ENCODE measurements around the gene PDLIM5.
"Not testable (repeated sequence)": the region's sequence is repeated elsewhere in the genome, so short reads cannot be mapped to it uniquely, and the experiment has no call there.

PDLIM5 gene

DNA sequence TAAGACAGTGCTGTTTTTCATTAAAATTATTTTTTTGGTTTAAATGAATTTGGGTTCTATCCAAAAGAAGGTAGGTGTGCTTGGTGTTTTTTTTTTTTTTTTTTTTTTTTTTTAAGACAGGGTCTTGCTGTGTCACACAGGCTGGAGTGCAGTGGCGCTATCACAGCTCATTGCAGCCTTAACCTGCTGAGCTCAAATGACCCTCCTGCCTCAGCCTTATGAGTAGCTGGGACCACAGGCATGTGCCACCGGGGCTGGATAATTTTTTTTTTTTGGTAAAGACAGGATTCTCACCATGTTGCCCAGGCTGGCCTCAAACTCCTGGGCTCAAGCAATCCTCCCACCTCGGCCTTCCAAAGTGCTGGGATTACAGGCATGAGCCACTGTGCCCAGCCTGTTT, 27.1 kb downstream of the PDLIM5 start:
- not testable (repeated sequence) for H4K91ac ChIP-seq (ENCODE audit: low read length); H2BK5ac ChIP-seq (ENCODE audit: low read depth, low read length, poor library complexity, severe bottlenecking); H3K14ac ChIP-seq (ENCODE audit: low read length in 2 of 2); H3K23ac ChIP-seq (ENCODE audit: low read length in 2 of 2); H3K36me3 ChIP-seq (ENCODE audit: control insufficient read depth in 1 of 2, insufficient read depth in 2 of 2, low read depth in 1 of 2, low read length in 2 of 2); H3K4ac ChIP-seq (ENCODE audit: low read depth in 1 of 2, low read length in 2 of 2); H3K9ac ChIP-seq (ENCODE audit: low read length); H4K8ac ChIP-seq (ENCODE audit: low read length); H3K4me2 ChIP-seq (ENCODE audit: low read length, poor library complexity, severe bottlenecking); H3K9me3 ChIP-seq (ENCODE audit: control insufficient read depth, low read length); H2AFZ ChIP-seq (ENCODE audit: low read depth, low read length); DNase-seq; H3K18ac ChIP-seq (ENCODE audit: low read depth in 1 of 2, low read length in 2 of 2); H3K27me3 ChIP-seq (ENCODE audit: control insufficient read depth in 1 of 2, insufficient read depth in 1 of 2, low read length in 2 of 2); H3K4me3 ChIP-seq (ENCODE audit: insufficient read depth in 1 of 2, low read depth in 1 of 2, low read length in 2 of 2); H2BK15ac ChIP-seq (ENCODE audit: low read depth, poor library complexity, severe bottlenecking); H2BK12ac ChIP-seq (ENCODE audit: low read length in 2 of 2); H3K27ac ChIP-seq (ENCODE audit: low read length, poor library complexity, severe bottlenecking); H2AK5ac ChIP-seq (ENCODE audit: low read length, severe bottlenecking); H2BK120ac ChIP-seq (ENCODE audit: low read depth, low read length); H3K4me1 ChIP-seq (ENCODE audit: control insufficient read depth, insufficient read depth, low read depth, low read length)
- H3K79me1 ChIP-seq (replicated peaks; ENCODE audit: low read length, poor library complexity, severe bottlenecking), result peaks cover 15% of the 10 kb centered on the region
- 84% methylated on average over 3 of the region's 3 CpGs for WGBS

- no peak overlapping the region for H3K4ac ChIP-seq (ENCODE audit: low read depth in 1 of 2, low read length in 2 of 2)
- no peak overlapping the region for H3K4me3 ChIP-seq (ENCODE audit: insufficient read depth in 1 of 2, low read depth in 1 of 2, low read length in 2 of 2)
- H3K18ac ChIP-seq (ENCODE audit: low read depth in 1 of 2, low read length in 2 of 2), result no peak overlapping the region
- peaks cover 13% of the 10 kb centered on the region for H3K79me1 ChIP-seq (replicated peaks; ENCODE audit: low read length, poor library complexity, severe bottlenecking)
- no peak overlapping the region for H3K27ac ChIP-seq (ENCODE audit: low read length, poor library complexity, severe bottlenecking)
- H3K9me3 ChIP-seq (ENCODE audit: control insufficient read depth, low read length), result no peaks in the 10 kb centered on the region
- no peak overlapping the region for H2AFZ ChIP-seq (ENCODE audit: low read depth, low read length)
- WGBS, result 73% methylated on average over 2 of the region's 5 CpGs
- H2AK5ac ChIP-seq (ENCODE audit: low read length, severe bottlenecking), result no peak overlapping the region
- peak overlapping the region; percentile 20 for H3K9ac ChIP-seq (ENCODE audit: low read length)
- DNase-seq, result no peak
- no peaks in the 10 kb centered on the region for H3K36me3 ChIP-seq (ENCODE audit: control insufficient read depth in 1 of 2, insufficient read depth in 2 of 2, low read depth in 1 of 2, low read length in 2 of 2)
- H3K23ac ChIP-seq (ENCODE audit: low read length in 2 of 2), result no peak overlapping the region
- no peak overlapping the region for H4K8ac ChIP-seq (ENCODE audit: low read length)
- peaks cover 5% of the 10 kb centered on the region for H3K4me1 ChIP-seq (ENCODE audit: control insufficient read depth, insufficient read depth, low read depth, low read length)
- no peaks in the 10 kb centered on the region for H3K27me3 ChIP-seq (ENCODE audit: control insufficient read depth in 1 of 2, insufficient read depth in 1 of 2, low read length in 2 of 2)
- no peak overlapping the region for H3K14ac ChIP-seq (ENCODE audit: low read length in 2 of 2)
- H2BK15ac ChIP-seq (ENCODE audit: low read depth, poor library complexity, severe bottlenecking), result no peak overlapping the region
- no peak overlapping the region for H4K91ac ChIP-seq (ENCODE audit: low read length)
- H2BK12ac ChIP-seq (ENCODE audit: low read length in 2 of 2), result no peak overlapping the region
- no peak overlapping the region for H2BK5ac ChIP-seq (ENCODE audit: low read depth, low read length, poor library complexity, severe bottlenecking)
- no peak overlapping the region for H2BK120ac ChIP-seq (ENCODE audit: low read depth, low read length)
- H3K4me2 ChIP-seq (ENCODE audit: low read length, poor library complexity, severe bottlenecking), result no peak overlapping the region
Observed at GRCh38 chr4:94479358-94480141, 27.8 kb downstream of the PDLIM5 start.

DNA sequence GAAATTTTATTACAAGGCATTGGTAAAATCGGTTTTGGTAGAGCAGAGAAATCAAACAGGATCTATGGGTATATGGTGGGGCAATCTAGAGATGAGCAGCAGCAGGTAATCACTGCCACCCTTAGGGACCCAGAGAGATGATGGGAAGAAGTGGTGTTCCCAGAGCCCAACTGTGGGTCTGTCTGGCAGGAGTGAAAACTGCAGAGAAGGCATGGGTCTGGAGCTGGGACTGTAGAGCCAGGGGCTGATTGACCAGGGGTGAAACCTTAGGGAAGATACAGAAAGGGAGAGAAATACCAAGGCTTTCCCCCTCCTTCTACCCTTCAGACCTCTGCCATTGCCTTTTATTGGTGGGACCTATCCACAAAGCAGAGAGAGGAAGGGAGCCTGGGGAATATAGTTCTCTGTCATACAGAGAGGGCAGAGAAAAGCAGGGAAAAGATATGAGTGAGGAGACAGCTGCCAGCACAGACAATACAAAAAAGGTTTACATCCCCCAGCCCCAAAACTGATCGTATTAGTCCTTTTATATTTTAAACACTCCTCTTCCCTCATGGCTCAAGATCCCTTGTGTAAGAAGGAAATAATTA, 28.7 kb downstream of the PDLIM5 start:
- H3K27ac ChIP-seq (ENCODE audit: low read length, poor library complexity, severe bottlenecking), result no peak overlapping the region
- no peaks in the 10 kb centered on the region for H3K27me3 ChIP-seq (ENCODE audit: control insufficient read depth in 1 of 2, insufficient read depth in 1 of 2, low read length in 2 of 2)
- peak overlapping the region; percentile 21 to 56 for H3K18ac ChIP-seq (ENCODE audit: low read depth in 1 of 2, low read length in 2 of 2)
- no peak overlapping the region for H3K23ac ChIP-seq (ENCODE audit: low read length in 2 of 2)
- H2BK12ac ChIP-seq (ENCODE audit: low read length in 2 of 2), result no peak overlapping the region
- no peak overlapping the region for H3K4me3 ChIP-seq (ENCODE audit: insufficient read depth in 1 of 2, low read depth in 1 of 2, low read length in 2 of 2)
- H2BK5ac ChIP-seq (ENCODE audit: low read depth, low read length, poor library complexity, severe bottlenecking), result no peak overlapping the region
- WGBS, result 94% methylated on average over 1 of the region's 2 CpGs
- H3K36me3 ChIP-seq (ENCODE audit: control insufficient read depth in 1 of 2, insufficient read depth in 2 of 2, low read depth in 1 of 2, low read length in 2 of 2), result no peaks in the 10 kb centered on the region
- H3K9me3 ChIP-seq (ENCODE audit: control insufficient read depth, low read length), result no peaks in the 10 kb centered on the region
- H2AFZ ChIP-seq (ENCODE audit: low read depth, low read length), result no peak overlapping the region
- peak overlapping the region in 1 of 2 experiments; percentile 59 for H3K14ac ChIP-seq (ENCODE audit: low read length in 2 of 2)
- H3K9ac ChIP-seq (ENCODE audit: low read length), result no peak overlapping the region
- H3K4me1 ChIP-seq (ENCODE audit: control insufficient read depth, insufficient read depth, low read depth, low read length), result peaks cover 5% of the 10 kb centered on the region
- peak overlapping the region; percentile 66 for H2AK5ac ChIP-seq (ENCODE audit: low read length, severe bottlenecking)
- no peak overlapping the region for H3K4ac ChIP-seq (ENCODE audit: low read depth in 1 of 2, low read length in 2 of 2)
- peaks cover 11% of the 10 kb centered on the region for H3K79me1 ChIP-seq (replicated peaks; ENCODE audit: low read length, poor library complexity, severe bottlenecking)
- H2BK120ac ChIP-seq (ENCODE audit: low read depth, low read length), result no peak overlapping the region
- no peak overlapping the region for H4K91ac ChIP-seq (ENCODE audit: low read length)
- H4K8ac ChIP-seq (ENCODE audit: low read length), result peak overlapping the region; percentile 41
- no peak overlapping the region for H3K4me2 ChIP-seq (ENCODE audit: low read length, poor library complexity, severe bottlenecking)
- no peak overlapping the region for H2BK15ac ChIP-seq (ENCODE audit: low read depth, poor library complexity, severe bottlenecking)
- no peak for DNase-seq

- Histone ChIP-seq H3K18ac (ENCODE audit: low read depth in 1 of 2, low read length in 2 of 2) (no peak overlapping the region), H3K27ac (ENCODE audit: low read length, poor library complexity, severe bottlenecking) (no peak overlapping the region), H2BK120ac (ENCODE audit: low read depth, low read length) (no peak overlapping the region), H3K4me3 (ENCODE audit: insufficient read depth in 1 of 2, low read depth in 1 of 2, low read length in 2 of 2) (no peak overlapping the region), H2AFZ (ENCODE audit: low read depth, low read length) (no peak overlapping the region), H3K27me3 (ENCODE audit: control insufficient read depth in 1 of 2, insufficient read depth in 1 of 2, low read length in 2 of 2) (no peaks in the 10 kb centered on the region), H3K14ac (ENCODE audit: low read length in 2 of 2) (no peak overlapping the region), H3K23ac (ENCODE audit: low read length in 2 of 2) (no peak overlapping the region), H3K36me3 (ENCODE audit: control insufficient read depth in 1 of 2, insufficient read depth in 2 of 2, low read depth in 1 of 2, low read length in 2 of 2) (peaks cover 0 to 3% of the 10 kb centered on the region in 2 experiments), H3K9me3 (ENCODE audit: control insufficient read depth, low read length) (no peaks in the 10 kb centered on the region), H2BK15ac (ENCODE audit: low read depth, poor library complexity, severe bottlenecking) (no peak overlapping the region), H3K4ac (ENCODE audit: low read depth in 1 of 2, low read length in 2 of 2) (no peak overlapping the region), H4K8ac (ENCODE audit: low read length) (no peak overlapping the region), H2BK5ac (ENCODE audit: low read depth, low read length, poor library complexity, severe bottlenecking) (no peak overlapping the region), H2BK12ac (ENCODE audit: low read length in 2 of 2) (no peak overlapping the region), H4K91ac (ENCODE audit: low read length) (no peak overlapping the region), H3K9ac (ENCODE audit: low read length) (no peak overlapping the region), H3K4me2 (ENCODE audit: low read length, poor library complexity, severe bottlenecking) (no peak overlapping the region), H3K79me1 (replicated peaks; ENCODE audit: low read length, poor library complexity, severe bottlenecking) (peaks cover 11% of the 10 kb centered on the region), H3K4me1 (ENCODE audit: control insufficient read depth, insufficient read depth, low read depth, low read length) (peaks cover 5% of the 10 kb centered on the region), H2AK5ac (ENCODE audit: low read length, severe bottlenecking) (no peak overlapping the region)
- DNase-seq, result no peak
- 93% methylated on average over 4 of the region's 4 CpGs for WGBS
Observed at GRCh38 chr4:94483895-94484294, 32.2 kb downstream of the PDLIM5 start.

All from mesenchymal stem cell (in vitro differentiated cells and primary cell).